Measurements from ENCODE around the gene PDK2. TPM values are rescaled to one million over a fixed set of nuclear protein-coding genes. Genes with fewer than 3 reads are reported as not detected.
A peak's percentile ranks its signal among the peaks of the same experiment; 100 is the strongest.

PDK2 gene
- total and polyA plus RNA-seq, 5 donors from 2014 or later, result 25.2 to 65.2 (median 48.0) TPM

DNA sequence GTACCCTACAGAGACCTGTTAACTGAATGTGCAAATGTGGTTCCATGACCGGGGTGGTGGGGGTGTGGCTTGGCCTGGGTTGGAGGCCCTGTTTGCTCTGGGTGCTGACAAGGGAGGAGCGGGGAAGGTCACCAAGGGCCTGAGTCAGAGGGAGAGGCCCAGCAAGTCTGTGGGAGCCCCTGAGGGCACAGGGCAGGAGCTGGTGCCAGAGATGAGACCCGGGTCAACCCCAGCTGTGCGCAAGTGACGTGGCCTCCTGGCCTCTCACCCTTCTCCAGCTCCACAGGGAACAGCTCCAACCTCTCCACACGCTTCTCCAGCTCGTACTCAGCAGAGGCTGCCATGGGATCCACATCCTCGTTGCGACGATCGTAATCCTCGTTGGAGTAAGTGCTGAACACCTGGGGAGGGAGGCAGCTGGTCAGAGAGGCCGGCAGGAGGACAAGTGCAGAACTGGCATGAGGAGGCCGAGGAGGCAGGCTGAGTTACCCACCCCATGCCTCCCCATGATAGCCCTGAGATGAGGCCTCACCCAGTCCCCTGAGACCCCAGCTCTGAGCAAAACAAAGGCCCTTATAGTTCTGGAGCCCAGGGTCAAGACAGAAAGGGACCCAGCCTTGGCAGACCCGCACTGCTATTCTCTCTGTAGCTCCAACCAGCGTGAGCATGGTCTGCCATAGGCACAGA is 49.8 kb downstream of the PDK2 start:
- H3K4me1 ChIP-seq (ENCODE audit: control insufficient read depth, insufficient read depth, low read length, poor library complexity, severe bottlenecking), result peaks cover 81% of the 10 kb centered on the region
- H3K27ac ChIP-seq (ENCODE audit: insufficient read depth, low read length, poor library complexity, severe bottlenecking), result no peak overlapping the region
- no peaks in the 10 kb centered on the region for H3K9me3 ChIP-seq (ENCODE audit: control insufficient read depth in 2 of 2, low read length in 2 of 2)
- Mint-ChIP-seq H3K4me1 (peaks cover 2 to 87% (median 43%) of the 10 kb centered on the region in 4 donors), H3K27me3 (no peaks in the 10 kb centered on the region), H3K4me3 (peak overlapping the region; percentile 45 to 94 (median 72)), H3K36me3 (peaks cover 38% of the 10 kb centered on the region), H3K27ac (peak overlapping the region in 1 of 3 donors; percentile 84), H3K9me3 (peaks cover 0 to 2% (median 0%) of the 10 kb centered on the region in 7 donors)
- H3K36me3 ChIP-seq (ENCODE audit: control insufficient read depth, insufficient read depth, low read length), result peaks cover 45% of the 10 kb centered on the region
- no peak for ATAC-seq (ENCODE audit: low read depth in 2 of 2)
- no peaks in the 10 kb centered on the region for H3K27me3 ChIP-seq (ENCODE audit: control insufficient read depth, insufficient read depth, low read length)
- no peak for DNase-seq
- no peak overlapping the region for H3K4me3 ChIP-seq (ENCODE audit: low read depth, low read length)

DNA sequence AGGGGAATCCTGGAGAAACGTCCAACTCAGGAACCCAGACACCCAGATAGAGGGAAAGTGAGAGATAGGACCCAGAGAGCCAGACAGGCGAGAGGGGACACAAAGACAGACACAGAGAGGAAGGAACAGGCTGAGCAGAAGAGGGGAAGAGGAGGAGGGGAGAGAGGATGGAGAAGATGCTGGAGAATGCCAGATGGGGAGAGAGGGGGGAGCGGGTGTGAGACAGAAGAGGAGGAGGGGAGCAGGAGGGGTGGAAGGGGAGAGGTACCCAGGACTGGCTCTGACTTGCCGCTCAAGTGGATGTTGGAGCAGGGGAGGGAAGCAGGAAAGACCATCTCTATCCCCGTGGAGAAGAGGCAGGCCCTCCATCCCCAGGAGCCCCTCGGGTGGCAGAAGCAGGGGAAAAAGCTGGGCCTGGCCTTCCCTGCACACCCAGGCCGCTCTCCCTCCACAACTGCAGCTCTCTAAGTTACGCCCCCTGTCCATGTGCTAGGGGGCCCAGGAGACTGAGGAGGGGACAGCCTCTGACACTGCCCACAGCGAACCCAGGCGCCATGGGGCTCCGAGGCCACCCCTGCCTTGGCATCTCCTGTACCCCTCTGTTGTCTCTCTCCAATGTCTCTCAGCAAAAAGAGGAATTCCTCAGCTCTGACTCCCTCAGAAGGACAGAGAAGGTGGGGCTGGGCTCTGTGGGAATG is 50.5 kb downstream of the PDK2 start:
- Histone ChIP-seq H3K27ac (ENCODE audit: insufficient read depth, low read length, poor library complexity, severe bottlenecking) (no peak overlapping the region), H3K4me1 (ENCODE audit: control insufficient read depth, insufficient read depth, low read length, poor library complexity, severe bottlenecking) (peaks cover 74% of the 10 kb centered on the region), H3K27me3 (ENCODE audit: control insufficient read depth, insufficient read depth, low read length) (no peaks in the 10 kb centered on the region), H3K4me3 (ENCODE audit: low read depth, low read length) (no peak overlapping the region), H3K9me3 (ENCODE audit: control insufficient read depth in 2 of 2, low read length in 2 of 2) (no peaks in the 10 kb centered on the region), H3K36me3 (ENCODE audit: control insufficient read depth, insufficient read depth, low read length) (peaks cover 40% of the 10 kb centered on the region)
- DNase-seq (no peak), ATAC-seq (ENCODE audit: low read depth in 2 of 2) (no peak)
- Mint-ChIP-seq H3K4me1 (peaks cover 0 to 80% (median 37%) of the 10 kb centered on the region in 4 donors), H3K4me3 (peak overlapping the region; percentile 70 to 94 (median 92)), H3K27ac (peak overlapping the region in 1 of 3 donors; percentile 84), H3K9me3 (peaks cover 0 to 2% (median 0%) of the 10 kb centered on the region in 7 donors), H3K27me3 (no peaks in the 10 kb centered on the region), H3K36me3 (peaks cover 32% of the 10 kb centered on the region)

GRCh38 chr17:50146230-50146926 is 51.2 kb downstream of the PDK2 start:
- peak overlapping the region; percentile 71 for H3K27ac ChIP-seq (ENCODE audit: insufficient read depth, low read length, poor library complexity, severe bottlenecking)
- H3K9me3 ChIP-seq (ENCODE audit: control insufficient read depth in 2 of 2, low read length in 2 of 2), result no peaks in the 10 kb centered on the region
- Mint-ChIP-seq H3K27me3 (no peaks in the 10 kb centered on the region), H3K27ac (peak overlapping the region; percentile 82 to 95 (median 92)), H3K4me1 (peaks cover 0 to 77% (median 35%) of the 10 kb centered on the region in 4 donors), H3K36me3 (peaks cover 27% of the 10 kb centered on the region), H3K4me3 (peak overlapping the region; percentile 91 to 94 (median 93)), H3K9me3 (peaks cover 0 to 2% (median 0%) of the 10 kb centered on the region in 7 donors)
- no peaks in the 10 kb centered on the region for H3K27me3 ChIP-seq (ENCODE audit: control insufficient read depth, insufficient read depth, low read length)
- no peak for ATAC-seq (ENCODE audit: low read depth in 2 of 2)
- DNase-seq, result peak in 1 of 3 donors; percentile 21
- peaks cover 33% of the 10 kb centered on the region for H3K36me3 ChIP-seq (ENCODE audit: control insufficient read depth, insufficient read depth, low read length)
- peak overlapping the region; percentile 57 for H3K4me3 ChIP-seq (ENCODE audit: low read depth, low read length)
- peaks cover 71% of the 10 kb centered on the region for H3K4me1 ChIP-seq (ENCODE audit: control insufficient read depth, insufficient read depth, low read length, poor library complexity, severe bottlenecking)

GRCh38 chr17:50146927-50147665 is 51.9 kb downstream of the PDK2 start:
- Histone ChIP-seq H3K27me3 (ENCODE audit: control insufficient read depth, insufficient read depth, low read length) (no peaks in the 10 kb centered on the region), H3K9me3 (ENCODE audit: control insufficient read depth in 2 of 2, low read length in 2 of 2) (no peaks in the 10 kb centered on the region), H3K4me1 (ENCODE audit: control insufficient read depth, insufficient read depth, low read length, poor library complexity, severe bottlenecking) (peaks cover 72% of the 10 kb centered on the region), H3K36me3 (ENCODE audit: control insufficient read depth, insufficient read depth, low read length) (peaks cover 27% of the 10 kb centered on the region), H3K4me3 (ENCODE audit: low read depth, low read length) (peak overlapping the region; percentile 69), H3K27ac (ENCODE audit: insufficient read depth, low read length, poor library complexity, severe bottlenecking) (peak overlapping the region; percentile 71)
- peaks cover 0 to 76% (median 34%) of the 10 kb centered on the region in 4 donors for H3K4me1 Mint-ChIP-seq
- no peak for DNase-seq
- no peaks in the 10 kb centered on the region for H3K27me3 Mint-ChIP-seq
- H3K36me3 Mint-ChIP-seq, result peaks cover 22% of the 10 kb centered on the region
- peak overlapping the region; percentile 82 to 95 (median 92) for H3K27ac Mint-ChIP-seq
- peaks cover 0 to 2% (median 0%) of the 10 kb centered on the region in 7 donors for H3K9me3 Mint-ChIP-seq
- H3K4me3 Mint-ChIP-seq, result peak overlapping the region; percentile 91 to 94 (median 93)
- no peak for ATAC-seq (ENCODE audit: low read depth in 2 of 2)

- H3K36me3 ChIP-seq (ENCODE audit: control insufficient read depth, insufficient read depth, low read length), result peaks cover 21% of the 10 kb centered on the region
- peaks cover 70% of the 10 kb centered on the region for H3K4me1 ChIP-seq (ENCODE audit: control insufficient read depth, insufficient read depth, low read length, poor library complexity, severe bottlenecking)
- DNase-seq (no peak), ATAC-seq (ENCODE audit: low read depth in 2 of 2) (no peak)
- peaks cover 17% of the 10 kb centered on the region for H3K36me3 Mint-ChIP-seq
- peak overlapping the region; percentile 69 for H3K4me3 ChIP-seq (ENCODE audit: low read depth, low read length)
- peak overlapping the region; percentile 82 to 95 (median 92) for H3K27ac Mint-ChIP-seq
- no peaks in the 10 kb centered on the region for H3K27me3 Mint-ChIP-seq
- H3K4me1 Mint-ChIP-seq, result peaks cover 0 to 73% (median 29%) of the 10 kb centered on the region in 4 donors
- H3K27ac ChIP-seq (ENCODE audit: insufficient read depth, low read length, poor library complexity, severe bottlenecking), result peak overlapping the region; percentile 71
- no peaks in the 10 kb centered on the region for H3K27me3 ChIP-seq (ENCODE audit: control insufficient read depth, insufficient read depth, low read length)
- H3K9me3 ChIP-seq (ENCODE audit: control insufficient read depth in 2 of 2, low read length in 2 of 2), result no peaks in the 10 kb centered on the region
- peak overlapping the region; percentile 91 to 94 (median 93) for H3K4me3 Mint-ChIP-seq
- H3K9me3 Mint-ChIP-seq, result peaks cover 0 to 2% (median 0%) of the 10 kb centered on the region in 7 donors
Observed at GRCh38 chr17:50147841-50148225, 52.7 kb downstream of the PDK2 start.

DNA sequence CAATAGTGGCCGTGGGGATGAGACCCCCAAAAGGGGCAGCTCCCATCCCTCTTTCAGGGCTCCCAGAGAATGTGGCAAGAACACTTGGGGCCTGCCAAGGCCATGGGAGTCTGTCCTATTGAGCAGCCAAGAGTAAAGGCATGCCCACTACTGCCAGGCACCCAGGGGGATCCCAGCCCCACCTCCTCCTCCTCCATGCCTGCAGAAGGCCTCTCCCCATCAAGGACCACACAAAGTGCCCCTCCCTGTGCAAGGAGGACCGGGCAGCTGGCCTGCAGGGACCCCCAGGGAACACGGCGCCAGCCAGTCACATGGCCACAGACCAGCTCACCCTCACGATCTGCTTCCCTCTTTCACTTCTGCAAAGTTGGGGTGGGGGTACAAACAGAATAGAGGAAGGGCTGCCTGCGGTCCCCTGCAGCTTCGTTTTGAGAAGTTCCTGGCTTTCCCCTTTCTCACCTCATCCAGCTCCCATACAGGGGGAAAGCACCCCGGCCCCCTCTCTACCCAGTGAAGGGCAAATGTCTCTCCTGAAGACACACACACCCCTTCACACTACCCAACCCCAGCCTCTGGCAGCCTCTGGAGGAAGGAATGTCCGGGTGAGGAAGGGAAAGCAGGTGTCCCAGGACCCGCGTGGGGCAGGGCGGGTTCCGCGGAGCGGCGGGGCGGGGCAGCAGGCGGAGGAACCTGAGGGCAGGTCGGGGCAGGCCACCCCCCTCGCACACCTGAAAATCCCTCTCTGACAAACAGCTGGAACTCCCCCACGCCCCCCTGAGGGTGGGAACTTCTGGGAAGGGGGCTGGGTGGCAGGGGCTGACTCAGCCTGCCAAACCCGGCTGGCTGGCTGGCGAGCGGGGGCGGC is 53.3 kb downstream of the PDK2 start:
- peak overlapping the region; percentile 82 to 97 (median 87) for H3K27ac Mint-ChIP-seq
- H3K36me3 Mint-ChIP-seq, result peaks cover 14% of the 10 kb centered on the region
- peaks cover 16% of the 10 kb centered on the region for H3K36me3 ChIP-seq (ENCODE audit: control insufficient read depth, insufficient read depth, low read length)
- H3K27me3 ChIP-seq (ENCODE audit: control insufficient read depth, insufficient read depth, low read length), result no peaks in the 10 kb centered on the region
- peak overlapping the region; percentile 69 for H3K4me3 ChIP-seq (ENCODE audit: low read depth, low read length)
- peaks cover 0 to 2% (median 0%) of the 10 kb centered on the region in 7 donors for H3K9me3 Mint-ChIP-seq
- peaks cover 0 to 67% (median 25%) of the 10 kb centered on the region in 4 donors for H3K4me1 Mint-ChIP-seq
- DNase-seq (peak; percentile 19 to 71 (median 26)), ATAC-seq (ENCODE audit: low read depth in 2 of 2) (peak; percentile 8 to 12)
- peak overlapping the region; percentile 70 for H3K27ac ChIP-seq (ENCODE audit: insufficient read depth, low read length, poor library complexity, severe bottlenecking)
- H3K4me3 Mint-ChIP-seq, result peak overlapping the region; percentile 91 to 94 (median 93)
- H3K9me3 ChIP-seq (ENCODE audit: control insufficient read depth in 2 of 2, low read length in 2 of 2), result no peaks in the 10 kb centered on the region
- H3K27me3 Mint-ChIP-seq, result no peaks in the 10 kb centered on the region
- peaks cover 64% of the 10 kb centered on the region for H3K4me1 ChIP-seq (ENCODE audit: control insufficient read depth, insufficient read depth, low read length, poor library complexity, severe bottlenecking)

All from CD4-positive, CD25-positive, alpha-beta regulatory T cell (primary cell).